ENCODE data around the gene BLNK.

Gene BLNK

DNA sequence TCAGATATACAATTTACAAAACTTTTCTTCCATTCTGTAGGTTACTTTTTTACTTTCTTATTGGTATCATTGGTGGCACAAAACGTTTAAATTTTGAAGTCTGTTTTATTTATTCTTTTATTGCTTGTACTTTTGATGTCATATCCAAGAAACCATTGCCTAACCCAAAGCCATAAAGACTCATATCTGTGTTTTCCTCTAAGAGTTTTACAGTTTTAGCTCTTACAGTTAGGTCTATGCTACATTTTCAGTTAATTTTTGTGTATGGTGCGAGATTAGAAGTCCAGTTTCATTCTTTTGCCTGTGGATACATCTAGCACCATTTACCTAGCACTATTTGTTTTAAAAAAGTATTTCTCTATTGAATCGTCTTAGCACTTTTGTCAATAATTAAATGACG lies 53.7 kb downstream of the BLNK start (continued):
- TF ChIP-seq, protein P1, sequence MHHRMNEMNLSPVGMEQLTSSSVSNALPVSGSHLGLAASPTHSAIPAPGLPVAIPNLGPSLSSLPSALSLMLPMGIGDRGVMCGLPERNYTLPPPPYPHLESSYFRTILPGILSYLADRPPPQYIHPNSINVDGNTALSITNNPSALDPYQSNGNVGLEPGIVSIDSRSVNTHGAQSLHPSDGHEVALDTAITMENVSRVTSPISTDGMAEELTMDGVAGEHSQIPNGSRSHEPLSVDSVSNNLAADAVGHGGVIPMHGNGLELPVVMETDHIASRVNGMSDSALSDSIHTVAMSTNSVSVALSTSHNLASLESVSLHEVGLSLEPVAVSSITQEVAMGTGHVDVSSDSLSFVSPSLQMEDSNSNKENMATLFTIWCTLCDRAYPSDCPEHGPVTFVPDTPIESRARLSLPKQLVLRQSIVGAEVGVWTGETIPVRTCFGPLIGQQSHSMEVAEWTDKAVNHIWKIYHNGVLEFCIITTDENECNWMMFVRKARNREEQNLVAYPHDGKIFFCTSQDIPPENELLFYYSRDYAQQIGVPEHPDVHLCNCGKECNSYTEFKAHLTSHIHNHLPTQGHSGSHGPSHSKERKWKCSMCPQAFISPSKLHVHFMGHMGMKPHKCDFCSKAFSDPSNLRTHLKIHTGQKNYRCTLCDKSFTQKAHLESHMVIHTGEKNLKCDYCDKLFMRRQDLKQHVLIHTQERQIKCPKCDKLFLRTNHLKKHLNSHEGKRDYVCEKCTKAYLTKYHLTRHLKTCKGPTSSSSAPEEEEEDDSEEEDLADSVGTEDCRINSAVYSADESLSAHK (tag by site-specific recombination; IDR thresholded peaks at IDR 0.05) = no peak
- no peak for TF ChIP-seq ZNF473 (tag by site-specific recombination; IDR thresholded peaks at IDR 0.05)

DNA sequence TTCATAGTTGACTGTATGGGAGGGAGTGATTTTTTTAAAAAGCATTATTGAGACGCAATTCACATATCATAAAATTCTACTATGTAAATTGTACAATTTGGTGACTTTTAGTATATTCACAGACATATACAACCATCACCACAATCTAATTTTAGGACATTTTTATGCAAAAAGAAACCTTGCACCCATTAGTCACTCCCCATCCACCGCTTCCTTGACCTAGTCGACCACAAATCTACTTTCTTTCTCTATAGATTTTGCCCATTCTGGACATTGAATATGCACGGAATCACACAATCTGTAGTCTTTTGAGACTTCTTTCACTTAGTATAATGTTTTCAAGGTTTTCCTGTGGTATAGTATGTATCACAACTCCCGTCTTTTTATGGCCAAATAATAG lies 54.6 kb downstream of the BLNK start:
- H3K36me3 ChIP-seq (ENCODE audit: control insufficient read depth in 2 of 2, insufficient read depth in 1 of 2, low read length in 2 of 2) = no peaks in the 10 kb centered on the region
- CTCF ChIA-PET = interaction anchor here (0.7 to 2.0 kb wide), 2 partner anchors 13 to 53 kb away, joined by 3 to 8 read pairs; no protein-coding TSS in a partner anchor
- TF ChIP-seq, protein P2, sequence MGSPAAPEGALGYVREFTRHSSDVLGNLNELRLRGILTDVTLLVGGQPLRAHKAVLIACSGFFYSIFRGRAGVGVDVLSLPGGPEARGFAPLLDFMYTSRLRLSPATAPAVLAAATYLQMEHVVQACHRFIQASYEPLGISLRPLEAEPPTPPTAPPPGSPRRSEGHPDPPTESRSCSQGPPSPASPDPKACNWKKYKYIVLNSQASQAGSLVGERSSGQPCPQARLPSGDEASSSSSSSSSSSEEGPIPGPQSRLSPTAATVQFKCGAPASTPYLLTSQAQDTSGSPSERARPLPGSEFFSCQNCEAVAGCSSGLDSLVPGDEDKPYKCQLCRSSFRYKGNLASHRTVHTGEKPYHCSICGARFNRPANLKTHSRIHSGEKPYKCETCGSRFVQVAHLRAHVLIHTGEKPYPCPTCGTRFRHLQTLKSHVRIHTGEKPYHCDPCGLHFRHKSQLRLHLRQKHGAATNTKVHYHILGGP (tag by site-specific recombination; IDR thresholded peaks at IDR 0.05) = no peak
- H3K4me1 ChIP-seq (ENCODE audit: control insufficient read depth, insufficient read depth, low read length) = no peaks in the 10 kb centered on the region
- H3K9me3 ChIP-seq (ENCODE audit: control insufficient read depth, insufficient read depth, low read depth, low read length) = no peaks in the 10 kb centered on the region
- H3K27ac ChIP-seq (ENCODE audit: extremely low read depth, low read depth, low read length) = no peak overlapping the region
- H3K4me3 ChIP-seq (ENCODE audit: low read depth, low read length) = no peak overlapping the region
- POLR2A ChIA-PET = no interaction called here

DNA sequence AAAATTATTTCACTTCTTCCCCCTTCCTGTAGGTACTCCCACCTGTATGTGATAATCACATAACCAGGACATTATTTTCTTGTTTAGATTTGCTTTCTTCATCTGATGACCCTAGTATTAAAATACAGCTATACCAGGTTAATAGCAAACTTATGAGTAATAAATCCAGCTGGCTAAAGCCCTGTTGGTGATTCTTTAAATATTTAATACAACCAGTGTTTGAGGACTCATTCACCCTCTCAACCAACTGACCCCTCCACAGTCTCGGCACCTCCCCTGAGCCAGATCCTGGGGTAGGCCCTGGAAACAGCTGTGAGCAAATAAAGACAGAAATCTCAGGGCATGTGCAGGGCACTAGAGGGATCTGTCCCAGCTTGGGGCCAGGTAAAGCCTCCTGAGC lies 58.5 kb downstream of the BLNK start:
- ChIA-PET CTCF (interaction anchor here (1.4 kb wide), 1 partner anchor 17 kb away, joined by 9 read pairs; no protein-coding TSS in a partner anchor), POLR2A (no interaction called here)
- H3K4me3 ChIP-seq (ENCODE audit: low read depth, low read length) = no peak overlapping the region
- H3K27ac ChIP-seq (ENCODE audit: extremely low read depth, low read depth, low read length) = no peak overlapping the region
- H3K9me3 ChIP-seq (ENCODE audit: control insufficient read depth, insufficient read depth, low read depth, low read length) = no peaks in the 10 kb centered on the region
- TF ChIP-seq ZNF174 (tag by site-specific recombination; IDR thresholded peaks at IDR 0.05) (no peak), ZEB2 (tag by site-specific recombination; IDR thresholded peaks at IDR 0.05) (no peak)
- no peaks in the 10 kb centered on the region for H3K4me1 ChIP-seq (ENCODE audit: control insufficient read depth, insufficient read depth, low read length)
- no peaks in the 10 kb centered on the region for H3K36me3 ChIP-seq (ENCODE audit: control insufficient read depth in 2 of 2, insufficient read depth in 1 of 2, low read length in 2 of 2)

DNA sequence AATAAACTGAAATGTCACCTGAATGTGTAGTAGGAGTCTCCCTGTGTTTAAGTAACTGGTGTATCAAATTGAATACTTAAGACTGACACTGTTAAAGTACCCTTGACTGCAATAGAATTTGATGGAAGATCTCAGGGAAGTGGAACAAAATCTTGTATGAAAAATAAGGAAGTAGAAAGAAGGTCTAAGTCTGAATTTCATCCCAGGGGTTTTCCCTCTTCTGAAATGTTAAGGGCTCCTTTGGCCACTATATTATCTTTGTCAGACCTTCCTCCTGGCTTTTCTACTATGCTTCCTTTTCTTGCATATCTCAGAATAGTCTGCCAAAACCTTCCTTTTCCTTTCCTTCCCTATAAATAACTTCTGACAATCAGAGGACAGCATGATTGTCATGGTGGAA lies 59.6 kb downstream of the BLNK start:
- Histone ChIP-seq H3K27ac (ENCODE audit: extremely low read depth, low read depth, low read length) (no peak overlapping the region), H3K4me1 (ENCODE audit: control insufficient read depth, insufficient read depth, low read length) (no peaks in the 10 kb centered on the region), H3K4me3 (ENCODE audit: low read depth, low read length) (no peak overlapping the region), H3K9me3 (ENCODE audit: control insufficient read depth, insufficient read depth, low read depth, low read length) (no peaks in the 10 kb centered on the region), H3K36me3 (ENCODE audit: control insufficient read depth in 2 of 2, insufficient read depth in 1 of 2, low read length in 2 of 2) (no peaks in the 10 kb centered on the region)
- POLR2A ChIA-PET = no interaction called here
- TF ChIP-seq SP2 (tag by site-specific recombination; IDR thresholded peaks at IDR 0.05) (no peak), ZNF514 (tag by site-specific recombination; IDR thresholded peaks at IDR 0.05) (no peak), ZNF560 (tag by site-specific recombination; IDR thresholded peaks at IDR 0.05; ENCODE audit: borderline replicate concordance) (no peak), ZNF350 (tag by site-specific recombination; IDR thresholded peaks at IDR 0.05) (no peak), ZNF239 (tag by site-specific recombination; IDR thresholded peaks at IDR 0.05) (no peak), ZNF610 (tag by site-specific recombination; IDR thresholded peaks at IDR 0.05; ENCODE audit: borderline replicate concordance) (no peak), ZNF707 (tag by site-specific recombination; IDR thresholded peaks at IDR 0.05) (no peak), ZNF391 (tag by site-specific recombination; IDR thresholded peaks at IDR 0.05; ENCODE audit: borderline replicate concordance, low read depth) (no peak), ZBTB1 (tag by site-specific recombination; IDR thresholded peaks at IDR 0.05) (no peak), GFI1B (tag by site-specific recombination; IDR thresholded peaks at IDR 0.05) (no peak), ZNF16 (tag by site-specific recombination; IDR thresholded peaks at IDR 0.05; ENCODE audit: low read depth) (no peak), GLI4 (tag by site-specific recombination; IDR thresholded peaks at IDR 0.05) (no peak), MZF1 (tag by site-specific recombination; IDR thresholded peaks at IDR 0.05; ENCODE audit: borderline replicate concordance) (no peak), ZNF48 (tag by site-specific recombination; IDR thresholded peaks at IDR 0.05) (no peak), EGR2 (tag by site-specific recombination; IDR thresholded peaks at IDR 0.05; ENCODE audit: low read depth) (no peak)
- TF ChIP-seq, protein P3, sequence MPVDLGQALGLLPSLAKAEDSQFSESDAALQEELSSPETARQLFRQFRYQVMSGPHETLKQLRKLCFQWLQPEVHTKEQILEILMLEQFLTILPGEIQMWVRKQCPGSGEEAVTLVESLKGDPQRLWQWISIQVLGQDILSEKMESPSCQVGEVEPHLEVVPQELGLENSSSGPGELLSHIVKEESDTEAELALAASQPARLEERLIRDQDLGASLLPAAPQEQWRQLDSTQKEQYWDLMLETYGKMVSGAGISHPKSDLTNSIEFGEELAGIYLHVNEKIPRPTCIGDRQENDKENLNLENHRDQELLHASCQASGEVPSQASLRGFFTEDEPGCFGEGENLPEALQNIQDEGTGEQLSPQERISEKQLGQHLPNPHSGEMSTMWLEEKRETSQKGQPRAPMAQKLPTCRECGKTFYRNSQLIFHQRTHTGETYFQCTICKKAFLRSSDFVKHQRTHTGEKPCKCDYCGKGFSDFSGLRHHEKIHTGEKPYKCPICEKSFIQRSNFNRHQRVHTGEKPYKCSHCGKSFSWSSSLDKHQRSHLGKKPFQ (tag by site-specific recombination; IDR thresholded peaks at IDR 0.05) = no peak
- TF ChIP-seq, protein P4, sequence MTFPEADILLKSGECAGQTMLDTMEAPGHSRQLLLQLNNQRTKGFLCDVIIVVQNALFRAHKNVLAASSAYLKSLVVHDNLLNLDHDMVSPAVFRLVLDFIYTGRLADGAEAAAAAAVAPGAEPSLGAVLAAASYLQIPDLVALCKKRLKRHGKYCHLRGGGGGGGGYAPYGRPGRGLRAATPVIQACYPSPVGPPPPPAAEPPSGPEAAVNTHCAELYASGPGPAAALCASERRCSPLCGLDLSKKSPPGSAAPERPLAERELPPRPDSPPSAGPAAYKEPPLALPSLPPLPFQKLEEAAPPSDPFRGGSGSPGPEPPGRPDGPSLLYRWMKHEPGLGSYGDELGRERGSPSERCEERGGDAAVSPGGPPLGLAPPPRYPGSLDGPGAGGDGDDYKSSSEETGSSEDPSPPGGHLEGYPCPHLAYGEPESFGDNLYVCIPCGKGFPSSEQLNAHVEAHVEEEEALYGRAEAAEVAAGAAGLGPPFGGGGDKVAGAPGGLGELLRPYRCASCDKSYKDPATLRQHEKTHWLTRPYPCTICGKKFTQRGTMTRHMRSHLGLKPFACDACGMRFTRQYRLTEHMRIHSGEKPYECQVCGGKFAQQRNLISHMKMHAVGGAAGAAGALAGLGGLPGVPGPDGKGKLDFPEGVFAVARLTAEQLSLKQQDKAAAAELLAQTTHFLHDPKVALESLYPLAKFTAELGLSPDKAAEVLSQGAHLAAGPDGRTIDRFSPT (tag by site-specific recombination; IDR thresholded peaks at IDR 0.05) = no peak
- CTCF ChIA-PET = no interaction called here

Measured in HEK293 (cell line).